ENCODE data around the gene AGBL4. TPM values are rescaled to one million over a fixed set of nuclear protein-coding genes. Genes with fewer than 3 reads are reported as not detected.

Gene AGBL4
- total RNA-seq, 1 experiment from 2014 or later, result not detected

- no peaks in the 10 kb centered on the region for H3K9me3 Mint-ChIP-seq (ENCODE audit: unreplicated experiment)
- Histone ChIP-seq H3K27me3 (replicated peaks; ENCODE audit: control insufficient read depth, insufficient read depth, low read length) (no peaks in the 10 kb centered on the region), H3K4me3 (ENCODE audit: low read depth, low read length) (no peak overlapping the region), H3K9me3 (no peaks in the 10 kb centered on the region), H3K4me1 (no peaks in the 10 kb centered on the region), H3K36me3 (ENCODE audit: control insufficient read depth, insufficient read depth, low read length) (no peaks in the 10 kb centered on the region)
- POLR2A ChIA-PET, result no interaction called here
- BruUV-seq (replicated peaks), result no TSS peak
- intact Hi-C loops (cut with micrococcal nuclease; ENCODE audit: unreplicated experiment), result no loop called here
- DNase-seq, result no peak
- no peaks in the 10 kb centered on the region for H3K36me3 Mint-ChIP-seq (ENCODE audit: insufficient read depth, unreplicated experiment)
- H3K27me3 Mint-ChIP-seq (ENCODE audit: insufficient read depth, unreplicated experiment), result no peaks in the 10 kb centered on the region
- TF ChIP-seq CTCF (IDR thresholded peaks at IDR 0.05; ENCODE audit: insufficient read depth in 1 of 2, low read depth in 1 of 2, low read length in 1 of 2, severe bottlenecking in 1 of 2, unreplicated experiment in 1 of 2), result no peak
- H3K27ac Mint-ChIP-seq (ENCODE audit: unreplicated experiment), result no peak overlapping the region
- CTCF ChIA-PET, result no interaction called here
- peaks cover 12% of the 10 kb centered on the region for H3K4me1 Mint-ChIP-seq (ENCODE audit: low read depth, unreplicated experiment)
- no peak overlapping the region for H3K4me3 Mint-ChIP-seq (ENCODE audit: unreplicated experiment)
These were observed 1427.7 kb downstream of the AGBL4 start for GRCh38 chr1:48596046-48596445.

GRCh38 chr1:48595613-48596012, 1428.1 kb downstream of the AGBL4 start:
- Mint-ChIP-seq H3K27me3 (ENCODE audit: insufficient read depth, unreplicated experiment) (no peaks in the 10 kb centered on the region), H3K4me1 (ENCODE audit: low read depth, unreplicated experiment) (peaks cover 12% of the 10 kb centered on the region), H3K4me3 (ENCODE audit: unreplicated experiment) (no peak overlapping the region), H3K9me3 (ENCODE audit: unreplicated experiment) (no peaks in the 10 kb centered on the region), H3K36me3 (ENCODE audit: insufficient read depth, unreplicated experiment) (no peaks in the 10 kb centered on the region), H3K27ac (ENCODE audit: unreplicated experiment) (no peak overlapping the region)
- Histone ChIP-seq H3K4me3 (ENCODE audit: low read depth, low read length) (no peak overlapping the region), H3K4me1 (no peaks in the 10 kb centered on the region), H3K36me3 (ENCODE audit: control insufficient read depth, insufficient read depth, low read length) (no peaks in the 10 kb centered on the region), H3K9me3 (no peaks in the 10 kb centered on the region), H3K27me3 (replicated peaks; ENCODE audit: control insufficient read depth, insufficient read depth, low read length) (no peaks in the 10 kb centered on the region)
- ChIA-PET POLR2A (no interaction called here), CTCF (no interaction called here)
- DNase-seq, result no peak
- no TSS peak for BruUV-seq (replicated peaks)
- intact Hi-C loops (cut with micrococcal nuclease; ENCODE audit: unreplicated experiment), result no loop called here
- TF ChIP-seq CTCF (IDR thresholded peaks at IDR 0.05; ENCODE audit: insufficient read depth in 1 of 2, low read depth in 1 of 2, low read length in 1 of 2, severe bottlenecking in 1 of 2, unreplicated experiment in 1 of 2), result no peak

- Mint-ChIP-seq H3K9me3 (ENCODE audit: unreplicated experiment) (no peaks in the 10 kb centered on the region), H3K27ac (ENCODE audit: unreplicated experiment) (no peak overlapping the region), H3K4me1 (ENCODE audit: low read depth, unreplicated experiment) (peaks cover 6% of the 10 kb centered on the region), H3K4me3 (ENCODE audit: unreplicated experiment) (no peak overlapping the region), H3K27me3 (ENCODE audit: insufficient read depth, unreplicated experiment) (no peaks in the 10 kb centered on the region), H3K36me3 (ENCODE audit: insufficient read depth, unreplicated experiment) (no peaks in the 10 kb centered on the region)
- Histone ChIP-seq H3K36me3 (ENCODE audit: control insufficient read depth, insufficient read depth, low read length) (no peaks in the 10 kb centered on the region), H3K4me1 (no peaks in the 10 kb centered on the region), H3K4me3 (ENCODE audit: low read depth, low read length) (no peak overlapping the region), H3K27me3 (replicated peaks; ENCODE audit: control insufficient read depth, insufficient read depth, low read length) (no peaks in the 10 kb centered on the region), H3K9me3 (no peaks in the 10 kb centered on the region)
- TF ChIP-seq CTCF (IDR thresholded peaks at IDR 0.05; ENCODE audit: insufficient read depth in 1 of 2, low read depth in 1 of 2, low read length in 1 of 2, severe bottlenecking in 1 of 2, unreplicated experiment in 1 of 2), result no peak
- CTCF ChIA-PET, result no interaction called here
- POLR2A ChIA-PET, result no interaction called here
- intact Hi-C loops (cut with micrococcal nuclease; ENCODE audit: unreplicated experiment), result no loop called here
- DNase-seq, result no peak
- BruUV-seq (replicated peaks), result no TSS peak
These were observed 1431.4 kb downstream of the AGBL4 start for GRCh38 chr1:48592330-48592729.
